HepG2 (cell line): ENCODE results near the gene DGCR6. TPM values are rescaled to one million over a fixed set of nuclear protein-coding genes. Genes with fewer than 3 reads are reported as not detected.

Experiments
- ATAC-seq: fragments of 200-7000 bp; cut with Tn5 transposase; 3 replicates; pipeline ENCODE4 v1.9.1; 2020; ENCODE audit warnings: mild to moderate bottlenecking, moderate library complexity
- BruUV-seq: library from RNA; stranded (reverse); fragments of 400-500 nt; replicated peaks from 2 replicates; lab custom pipeline; 2021; lab: Mats Ljungman, UMichigan
- CTCF ChIA-PET: fragments of 300-600 bp; formaldehyde crosslinking; extraction: SDS; loops from one replicate; lab custom pipeline; 2021; ENCODE audit warnings: low total read pairs, inconsistent platforms, low intra/inter-chr PET ratio; lab: Yijun Ruan, JAX
- POLR2A ChIA-PET: fragments of 350-600 bp; sonication (Branson Sonifier 250); formaldehyde crosslinking; loops from one replicate; lab custom pipeline; 2020; ENCODE audit warnings: antibody characterized with exemption, inconsistent platforms; lab: Yijun Ruan, JAX
- DNase-seq: peaks from one replicate; pipeline ENCODE4 v3.0.0-alpha.2; 2015; ENCODE audit warnings: low spot score
- FAIRE-seq: peaks from 3 replicates; lab custom pipeline; 2011; peaks lifted over from hg19 to GRCh38; lab: Jason Lieb, UNC
- H2AFZ ChIP-seq: one replicate; pipeline ENCODE4 v1.6.1; 2011; ENCODE audit warnings: low read length, inconsistent platforms
- H3K27ac ChIP-seq: fragments of 300-600 bp; 3 replicates; pipeline ENCODE4 v1.8.0; 2011; ENCODE audit warnings: mixed run types, mild to moderate bottlenecking, mixed read lengths, low read length, inconsistent platforms; ENCODE audit not compliant: insufficient read depth; ENCODE audit errors: extremely low read length
- H3K27me3 ChIP-seq, 2 experiments: fragments of 200-600 bp in 1 of 2; 2 replicates in 1 of 2; 3 replicates in 1 of 2; pipeline versions ENCODE4 v1.6.0 to v1.8.0; 2011; ENCODE audit warnings: low read length in 2 of 2, mild to moderate bottlenecking in 2 of 2, moderate library complexity in 2 of 2, inconsistent platforms in 1 of 2; ENCODE audit not compliant: insufficient read depth in 2 of 2, control insufficient read depth in 1 of 2
- H3K36me3 ChIP-seq, 2 experiments: fragments of 200-600 bp in 1 of 2; replicated peaks in 1 of 2; 2 replicates in 1 of 2; 3 replicates in 1 of 2; pipeline versions ENCODE4 v1.5.1 to v1.8.0; 2011; ENCODE audit warnings: low read length in 2 of 2, inconsistent platforms in 1 of 2; ENCODE audit not compliant: insufficient read depth in 2 of 2, control insufficient read depth in 1 of 2
- H3K4me1 ChIP-seq: 2 replicates; pipeline ENCODE4 v1.5.1; 2012; ENCODE audit warnings: low read length, inconsistent platforms; ENCODE audit not compliant: insufficient read depth
- H3K4me2 ChIP-seq: 2 replicates; pipeline ENCODE4 v1.6.0; 2011; ENCODE audit warnings: low read depth, low read length, inconsistent platforms
- H3K4me3 ChIP-seq, 3 experiments: fragments of 200-600 bp in 1 of 3; sonication (generic), shearing (Covaris generic) in 1 of 3; replicated peaks in 1 of 3; 2 replicates each; pipeline ENCODE4 v1.5.1; 2011 to 2016; ENCODE audit warnings: low read length in 3 of 3, inconsistent platforms in 2 of 3, low read depth in 2 of 3, mild to moderate bottlenecking in 2 of 3, control low read depth in 1 of 3, mixed read lengths in 1 of 3; ENCODE audit not compliant: insufficient read depth in 1 of 3
- H3K79me2 ChIP-seq: one replicate; pipeline ENCODE4 v1.6.1; 2011; ENCODE audit warnings: low read length, inconsistent platforms; ENCODE audit not compliant: insufficient read depth
- H3K9ac ChIP-seq: 2 replicates; pipeline ENCODE4 v1.6.0; 2011; ENCODE audit warnings: mild to moderate bottlenecking, low read depth, low read length, inconsistent platforms; ENCODE audit not compliant: insufficient read depth
- H3K9me3 ChIP-seq: 2 replicates; pipeline ENCODE4 v1.5.1; 2012; ENCODE audit warnings: mild to moderate bottlenecking, low read length
- H4K20me1 ChIP-seq: 2 replicates; pipeline ENCODE4 v1.6.0; 2011; ENCODE audit warnings: inconsistent platforms, mild to moderate bottlenecking, low read length, moderate library complexity; ENCODE audit not compliant: insufficient read depth
- CREB1 ChIP-seq, 2 experiments: fragments of 450-650 bp in 1 of 2; IDR thresholded peaks; 2 replicates each; pipeline ENCODE4 v1.6.1; 2016 to 2017; ENCODE audit warnings: control low read depth in 1 of 2, mild to moderate bottlenecking in 1 of 2, missing compliant biosample characterization in 1 of 2, missing genetic modification characterization in 1 of 2
- HNRNPUL1 ChIP-seq: fragments of 200-400 bp; formaldehyde crosslinking; IDR thresholded peaks from 2 replicates; pipeline ENCODE4 v1.6.1; 2017; ENCODE audit warnings: low read depth, mild to moderate bottlenecking, low read length, moderate library complexity
- MTA1 ChIP-seq: sonication (generic); formaldehyde crosslinking; IDR thresholded peaks from 2 replicates; pipeline ENCODE4 v1.4.0; 2020; ENCODE audit warnings: missing genetic modification reagents, mild to moderate bottlenecking, borderline replicate concordance
- RCOR2 ChIP-seq: IDR thresholded peaks from 2 replicates; pipeline ENCODE4 v1.6.1; 2016; ENCODE audit warnings: missing biosample characterization, missing genetic modification reagents
- SATB2 ChIP-seq: sonication (generic); formaldehyde crosslinking; IDR thresholded peaks from 2 replicates; pipeline ENCODE4 v1.5.0; 2020; ENCODE audit warnings: missing genetic modification reagents
- ZFP62 ChIP-seq: sonication (generic); formaldehyde crosslinking; IDR thresholded peaks from 2 replicates; pipeline ENCODE4 v1.4.0; 2020; ENCODE audit warnings: missing genetic modification reagents
- ZKSCAN8 ChIP-seq: IDR thresholded peaks from 2 replicates; pipeline ENCODE4 v1.6.1; 2016; ENCODE audit warnings: borderline replicate concordance, missing genetic modification reagents, missing compliant biosample characterization
- ZNF10 ChIP-seq: sonication (generic); formaldehyde crosslinking; IDR thresholded peaks from 2 replicates; pipeline ENCODE4 v1.4.0; 2020; ENCODE audit warnings: mild to moderate bottlenecking, low read depth, missing genetic modification reagents, borderline replicate concordance
- ZNF160 ChIP-seq: sonication (generic); formaldehyde crosslinking; IDR thresholded peaks from 2 replicates; pipeline ENCODE4 v1.8.0; 2022; ENCODE audit warnings: mild to moderate bottlenecking, inconsistent platforms, missing genetic modification reagents
- ZNF253 ChIP-seq: sonication (generic); formaldehyde crosslinking; IDR thresholded peaks from 2 replicates; pipeline ENCODE4 v1.8.0; 2022; ENCODE audit warnings: mild to moderate bottlenecking, missing genetic modification reagents, borderline replicate concordance
- ZNF274 ChIP-seq: sonication (generic); formaldehyde crosslinking; IDR thresholded peaks from 2 replicates; pipeline ENCODE4 v1.5.1; 2020; ENCODE audit warnings: mild to moderate bottlenecking, missing genetic modification reagents
- ZNF790 ChIP-seq: sonication (generic); formaldehyde crosslinking; IDR thresholded peaks from 2 replicates; pipeline ENCODE4 v1.8.0; 2022; ENCODE audit warnings: missing genetic modification reagents, mild to moderate bottlenecking, borderline replicate concordance
- WGBS: methylation state at CpG from one replicate; pipeline ENCODE4 v1.1.6; 2017; ENCODE audit warnings: low lambda C conversion rate; 5-methylcytosine and 5-hydroxymethylcytosine counted together
- in situ Hi-C: cut with HindIII; loops from 2 replicates; pipeline ENCODE4 v1.10.0; 2017; ENCODE audit warnings: low pct_unique_long_range_greater_than_20kb; ENCODE audit not compliant: extremely low pct_ligation_motif_present
- intact Hi-C: fragments of 100-400 bp; cut with micrococcal nuclease; formaldehyde crosslinking; loops from one replicate; pipeline ENCODE4 v1.10.0; 2022; ENCODE audit not compliant: unreplicated experiment
- polyA plus RNA-seq, 8 experiments: library from polyadenylated mRNA; depleted of rRNA in 3 of 8; stranded (reverse) in 7 of 8; unstranded in 1 of 8; fragments of >200 nt; fragmentation: Illumina TruSeq in 4 of 8; extraction: Trizol in 4 of 8; gene quantifications; 2 replicates each; pipeline versions ENCODE4 v1.2.1 to v1.2.3, GENCODE V29; 2011 to 2016; ENCODE audit warnings: low read depth in 4 of 8, missing spikeins in 1 of 8, mixed read lengths in 1 of 8; ENCODE audit not compliant: insufficient read depth in 1 of 8
- total RNA-seq, 5 experiments: library from RNA; depleted of rRNA; stranded (reverse); fragments of >200 nt; fragmentation: Illumina TruSeq; extraction: Trizol; gene quantifications; 2 replicates each; pipeline ENCODE4 v1.2.3, GENCODE V29; 2016; ENCODE audit warnings: low read depth in 1 of 5
- TF ChIP-seq, protein P1 (sequence below): sonication (generic); formaldehyde crosslinking; IDR thresholded peaks from 2 replicates; pipeline ENCODE4 v1.5.0; 2020; ENCODE audit warnings: missing genetic modification reagents
- TF ChIP-seq, protein P2 (sequence below): sonication (generic); formaldehyde crosslinking; IDR thresholded peaks from 2 replicates; pipeline ENCODE4 v1.4.0; 2020; ENCODE audit warnings: mild to moderate bottlenecking, low read depth, missing genetic modification reagents
- TF ChIP-seq, protein P3 (sequence below): sonication (generic); formaldehyde crosslinking; IDR thresholded peaks from 2 replicates; pipeline ENCODE4 v1.4.0; 2020; ENCODE audit warnings: missing genetic modification reagents

DGCR6 gene
- total and polyA plus RNA-seq, 2 of the 13 experiments (the other 11 are each of a cell fraction or from before 2014, with no cell fraction given) = 0.07 TPM; not detected in 1

DNA sequence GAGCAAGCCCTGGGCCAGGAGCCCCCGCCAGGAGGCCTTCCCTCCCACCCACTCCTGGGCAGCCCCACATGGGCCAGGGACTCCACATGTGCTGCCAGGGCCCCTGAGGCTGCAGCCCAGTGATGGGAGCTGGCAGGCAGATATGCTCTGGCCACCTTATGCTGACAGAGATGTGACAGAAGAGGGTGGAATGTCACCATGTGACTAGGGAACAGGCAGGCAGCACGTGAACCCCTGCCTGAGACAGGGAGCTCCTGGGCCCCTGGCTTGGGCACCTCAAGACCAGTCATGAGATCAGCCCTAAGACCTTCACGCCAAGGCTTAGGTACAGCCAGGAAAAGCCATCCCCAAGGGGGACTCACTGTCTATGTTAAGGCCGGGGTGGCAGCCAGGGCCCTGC, 20.9 kb downstream of the DGCR6 start (continued):
- no peak for TF ChIP-seq ZKSCAN8
- no peak for TF ChIP-seq ZNF10
- TF ChIP-seq, protein P1, sequence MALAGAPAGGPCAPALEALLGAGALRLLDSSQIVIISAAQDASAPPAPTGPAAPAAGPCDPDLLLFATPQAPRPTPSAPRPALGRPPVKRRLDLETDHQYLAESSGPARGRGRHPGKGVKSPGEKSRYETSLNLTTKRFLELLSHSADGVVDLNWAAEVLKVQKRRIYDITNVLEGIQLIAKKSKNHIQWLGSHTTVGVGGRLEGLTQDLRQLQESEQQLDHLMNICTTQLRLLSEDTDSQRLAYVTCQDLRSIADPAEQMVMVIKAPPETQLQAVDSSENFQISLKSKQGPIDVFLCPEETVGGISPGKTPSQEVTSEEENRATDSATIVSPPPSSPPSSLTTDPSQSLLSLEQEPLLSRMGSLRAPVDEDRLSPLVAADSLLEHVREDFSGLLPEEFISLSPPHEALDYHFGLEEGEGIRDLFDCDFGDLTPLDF = no peak
- no peak for TF ChIP-seq ZFP62 (CRISPR knock-in tag)

DNA sequence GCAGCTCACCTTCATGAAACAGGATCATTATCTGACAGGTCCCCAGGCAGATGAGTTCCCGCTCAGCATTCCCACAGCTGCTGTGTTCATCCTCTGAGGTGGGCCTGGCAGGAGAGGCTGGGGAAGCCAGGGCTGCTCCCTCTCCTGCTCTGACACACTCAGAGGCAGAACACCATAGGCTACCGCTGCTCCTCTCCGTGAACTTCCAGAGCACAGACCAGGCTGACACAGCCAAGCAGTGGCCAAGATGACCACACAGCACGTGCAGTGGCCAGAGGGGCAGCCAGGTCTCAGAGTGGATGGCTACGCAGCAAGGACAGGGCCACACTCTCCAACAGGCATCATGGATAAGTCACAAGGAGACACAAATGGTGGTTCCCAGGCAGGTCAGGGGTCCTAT, 21.5 kb downstream of the DGCR6 start:
- Histone ChIP-seq H3K4me1 (no peaks in the 10 kb centered on the region), H3K27me3 (no peaks in the 10 kb centered on the region), H3K4me3 (no peak overlapping the region), H3K36me3 (no peaks in the 10 kb centered on the region), H4K20me1 (no peaks in the 10 kb centered on the region), H3K9me3 (no peaks in the 10 kb centered on the region), H3K27ac (no peak overlapping the region), H3K79me2 (no peaks in the 10 kb centered on the region), H3K9ac (no peak overlapping the region), H2AFZ (no peak overlapping the region), H3K4me2 (no peak overlapping the region)
- ChIA-PET CTCF (no interaction called here), POLR2A (no interaction called here)
- FAIRE-seq (no peak), DNase-seq (no peak), ATAC-seq (no peak)
- no CpG with 5 or more reads among the region's 5 CpGs for WGBS
- BruUV-seq = no TSS peak
- intact Hi-C loops = no loop called here
- TF ChIP-seq, protein P2, sequence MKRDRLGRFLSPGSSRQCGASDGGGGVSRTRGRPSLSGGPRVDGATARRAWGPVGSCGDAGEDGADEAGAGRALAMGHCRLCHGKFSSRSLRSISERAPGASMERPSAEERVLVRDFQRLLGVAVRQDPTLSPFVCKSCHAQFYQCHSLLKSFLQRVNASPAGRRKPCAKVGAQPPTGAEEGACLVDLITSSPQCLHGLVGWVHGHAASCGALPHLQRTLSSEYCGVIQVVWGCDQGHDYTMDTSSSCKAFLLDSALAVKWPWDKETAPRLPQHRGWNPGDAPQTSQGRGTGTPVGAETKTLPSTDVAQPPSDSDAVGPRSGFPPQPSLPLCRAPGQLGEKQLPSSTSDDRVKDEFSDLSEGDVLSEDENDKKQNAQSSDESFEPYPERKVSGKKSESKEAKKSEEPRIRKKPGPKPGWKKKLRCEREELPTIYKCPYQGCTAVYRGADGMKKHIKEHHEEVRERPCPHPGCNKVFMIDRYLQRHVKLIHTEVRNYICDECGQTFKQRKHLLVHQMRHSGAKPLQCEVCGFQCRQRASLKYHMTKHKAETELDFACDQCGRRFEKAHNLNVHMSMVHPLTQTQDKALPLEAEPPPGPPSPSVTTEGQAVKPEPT = no peak
- TF ChIP-seq ZNF253 (CRISPR knock-in tag) = no peak
- no peak for TF ChIP-seq RCOR2 (CRISPR knock-in tag)
- TF ChIP-seq ZNF274 (CRISPR knock-in tag) = no peak
- TF ChIP-seq HNRNPUL1 = no peak
- TF ChIP-seq, protein P3, sequence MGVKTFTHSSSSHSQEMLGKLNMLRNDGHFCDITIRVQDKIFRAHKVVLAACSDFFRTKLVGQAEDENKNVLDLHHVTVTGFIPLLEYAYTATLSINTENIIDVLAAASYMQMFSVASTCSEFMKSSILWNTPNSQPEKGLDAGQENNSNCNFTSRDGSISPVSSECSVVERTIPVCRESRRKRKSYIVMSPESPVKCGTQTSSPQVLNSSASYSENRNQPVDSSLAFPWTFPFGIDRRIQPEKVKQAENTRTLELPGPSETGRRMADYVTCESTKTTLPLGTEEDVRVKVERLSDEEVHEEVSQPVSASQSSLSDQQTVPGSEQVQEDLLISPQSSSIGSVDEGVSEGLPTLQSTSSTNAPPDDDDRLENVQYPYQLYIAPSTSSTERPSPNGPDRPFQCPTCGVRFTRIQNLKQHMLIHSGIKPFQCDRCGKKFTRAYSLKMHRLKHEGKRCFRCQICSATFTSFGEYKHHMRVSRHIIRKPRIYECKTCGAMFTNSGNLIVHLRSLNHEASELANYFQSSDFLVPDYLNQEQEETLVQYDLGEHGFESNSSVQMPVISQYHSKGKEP (CRISPR knock-in tag) = no peak
- TF ChIP-seq ZNF160 = no peak
- TF ChIP-seq MTA1 (CRISPR knock-in tag) = no peak
- no peak for TF ChIP-seq CREB1 (IDR thresholded peaks at IDR 0.05)
- TF ChIP-seq CREB1 (CRISPR knock-in tag; IDR thresholded peaks at IDR 0.05) = no peak
- no peak for TF ChIP-seq ZNF790
- no peak for TF ChIP-seq SATB2 (CRISPR knock-in tag)
- in situ Hi-C loops = no loop called here
